CD14-positive monocyte (primary cell): ENCODE data around the gene PRRX2. TPM values are rescaled to one million over a fixed set of nuclear protein-coding genes. Genes with fewer than 3 reads are reported as not detected.

Experiments
- DNase-seq, 3 donors: peaks; one replicate each; pipeline ENCODE4 v3.0.0-alpha.2; 2011 to 2022
- H2AFZ ChIP-seq: 2 replicates; pipeline ENCODE4 v1.6.0; 2012; ENCODE audit warnings: mild to moderate bottlenecking, low read depth, low read length, inconsistent platforms; ENCODE audit not compliant: insufficient read depth, poor library complexity, severe bottlenecking
- H3K27ac ChIP-seq, 2 donors: 1 replicate in 1 of 2; 2 replicates in 1 of 2; pipeline ENCODE4 v1.5.1; 2012 to 2013; ENCODE audit warnings: low read length in 2 of 2, control low read depth in 1 of 2, inconsistent platforms in 1 of 2, low read depth in 1 of 2, mild to moderate bottlenecking in 1 of 2
- H3K27me3 ChIP-seq, 2 donors: one replicate each; pipeline versions ENCODE4 v1.6.0 to v1.6.1; 2011 to 2013; ENCODE audit warnings: low read length in 2 of 2; ENCODE audit not compliant: control insufficient read depth in 2 of 2, insufficient read depth in 2 of 2
- H3K36me3 ChIP-seq, 2 donors: replicated peaks in 1 of 2; 1 replicate in 1 of 2; 2 replicates in 1 of 2; pipeline versions ENCODE4 v1.5.1 to v1.6.1; 2012 to 2013; ENCODE audit warnings: low read length in 2 of 2, control low read depth in 1 of 2, inconsistent platforms in 1 of 2, mild to moderate bottlenecking in 1 of 2; ENCODE audit not compliant: insufficient read depth in 2 of 2, control insufficient read depth in 1 of 2
- H3K4me1 ChIP-seq, 2 donors: 1 replicate in 1 of 2; 2 replicates in 1 of 2; pipeline versions ENCODE4 v1.5.1 to v1.6.1; 2012 to 2013; ENCODE audit warnings: low read length in 2 of 2, control low read depth in 1 of 2, inconsistent platforms in 1 of 2, mild to moderate bottlenecking in 1 of 2, moderate library complexity in 1 of 2; ENCODE audit not compliant: insufficient read depth in 2 of 2, control insufficient read depth in 1 of 2
- H3K4me2 ChIP-seq: replicated peaks from 2 replicates; pipeline ENCODE3; 2012; ENCODE audit warnings: low read length, moderate library complexity, mild to moderate bottlenecking; ENCODE audit not compliant: poor library complexity, severe bottlenecking; ENCODE audit errors: extremely low read depth
- H3K4me3 ChIP-seq, 3 experiments: fragments of 200-600 bp in 1 of 3; sonication (generic) in 1 of 3; replicated peaks in 1 of 3; 1 replicate in 2 of 3; 2 replicates in 1 of 3; pipeline ENCODE4 v1.5.1; 2011 to 2013; ENCODE audit warnings: low read length in 3 of 3, mild to moderate bottlenecking in 3 of 3, control low read depth in 2 of 3, low read depth in 2 of 3, inconsistent platforms in 1 of 3, moderate library complexity in 1 of 3
- H3K79me2 ChIP-seq: 2 replicates; pipeline ENCODE4 v1.6.0; 2012; ENCODE audit warnings: mild to moderate bottlenecking, control low read depth, inconsistent platforms, low read length, moderate library complexity; ENCODE audit not compliant: insufficient read depth
- H3K9ac ChIP-seq: 2 replicates; pipeline ENCODE4 v1.6.0; 2017; ENCODE audit warnings: low read length, mild to moderate bottlenecking; ENCODE audit not compliant: insufficient read depth, poor library complexity, severe bottlenecking
- H3K9me3 ChIP-seq, 2 donors: replicated peaks in 1 of 2; 1 replicate in 1 of 2; 2 replicates in 1 of 2; pipeline versions ENCODE4 v1.5.1 to v1.6.1; 2012 to 2013; ENCODE audit warnings: low read length in 2 of 2, control low read depth in 1 of 2; ENCODE audit not compliant: control insufficient read depth in 1 of 2, insufficient read depth in 1 of 2
- H4K20me1 ChIP-seq: 2 replicates; pipeline ENCODE4 v1.6.0; 2012; ENCODE audit warnings: mild to moderate bottlenecking, low read length, control low read depth, moderate library complexity; ENCODE audit not compliant: insufficient read depth
- H3K27ac Mint-ChIP-seq, 7 donors: one replicate each; pipeline ENCODE4 v1.8.0; 2020; ENCODE audit warnings: mild to moderate bottlenecking in 7 of 7, mixed read lengths in 7 of 7, moderate library complexity in 6 of 7, inconsistent platforms in 2 of 7
- H3K27me3 Mint-ChIP-seq, 3 donors: one replicate each; pipeline ENCODE4 v1.8.0; 2021 to 2022; ENCODE audit warnings: low read depth in 3 of 3, mild to moderate bottlenecking in 3 of 3, mixed read lengths in 3 of 3, moderate library complexity in 3 of 3, inconsistent platforms in 1 of 3
- H3K36me3 Mint-ChIP-seq, 2 donors: one replicate each; pipeline ENCODE4 v1.8.0; 2020; ENCODE audit warnings: mixed read lengths in 2 of 2, inconsistent platforms in 1 of 2, mild to moderate bottlenecking in 1 of 2
- H3K4me1 Mint-ChIP-seq: one replicate; pipeline ENCODE4 v1.8.0; 2020; ENCODE audit warnings: mild to moderate bottlenecking, mixed read lengths
- H3K4me3 Mint-ChIP-seq, 2 donors: one replicate each; pipeline ENCODE4 v1.8.0; 2020; ENCODE audit warnings: mild to moderate bottlenecking in 2 of 2, mixed read lengths in 2 of 2, moderate library complexity in 1 of 2
- H3K9me3 Mint-ChIP-seq, 7 donors: one replicate each; pipeline ENCODE4 v1.8.0; 2020 to 2022; ENCODE audit warnings: mixed read lengths in 7 of 7, mild to moderate bottlenecking in 6 of 7, moderate library complexity in 6 of 7, inconsistent platforms in 2 of 7
- CTCF ChIP-seq: fragments of 200-600 bp; IDR thresholded peaks from one replicate; pipeline ENCODE4 v1.8.0; 2022; ENCODE audit warnings: antibody characterized with exemption, mild to moderate bottlenecking
- WGBS: methylation state at CpG from one replicate; pipeline ENCODE4 v1.1.5; 2013; ENCODE audit warnings: missing lambda C conversion rate; ENCODE audit not compliant: insufficient coverage; 5-methylcytosine and 5-hydroxymethylcytosine counted together
- intact Hi-C, 2 donors: fragments of 100-400 bp; cut with micrococcal nuclease; formaldehyde crosslinking; loops; one replicate each; pipeline versions ENCODE4 v1.15.0 to v1.15.1; 2023
- polyA plus RNA-seq, 3 donors: library from polyadenylated mRNA; depleted of rRNA in 1 of 3; unstranded in 2 of 3; stranded (reverse) in 1 of 3; fragments of 300-500 nt in 2 of 3; fragments of >200 nt in 1 of 3; fragmentation: Illumina TruSeq in 2 of 3; gene quantifications; 1 replicate in 2 of 3; 2 replicates in 1 of 3; pipeline ENCODE4 v1.2.3, GENCODE V29; 2012 to 2021

PRRX2 gene
- polyA plus RNA-seq, 3 donors = not detected

- intact Hi-C loops = no loop called here
- Histone ChIP-seq H3K9me3 (no peaks in the 10 kb centered on the region), H3K4me3 (no peak overlapping the region), H3K9ac (no peak overlapping the region), H3K79me2 (no peaks in the 10 kb centered on the region), H3K4me1 (no peaks in the 10 kb centered on the region), H3K27me3 (no peaks in the 10 kb centered on the region), H3K27ac (no peak overlapping the region), H3K4me2 (no peak overlapping the region), H2AFZ (no peak overlapping the region), H3K36me3 (no peaks in the 10 kb centered on the region), H4K20me1 (no peaks in the 10 kb centered on the region)
- H3K27ac Mint-ChIP-seq = no peak overlapping the region
- no peak for DNase-seq
- 83% methylated on average over 9 of the region's 9 CpGs for WGBS
- H3K4me1 Mint-ChIP-seq = no peaks in the 10 kb centered on the region
- peaks cover 0 to 3% (median 0%) of the 10 kb centered on the region in 7 donors for H3K9me3 Mint-ChIP-seq
- no peak for TF ChIP-seq CTCF
- no peak overlapping the region for H3K4me3 Mint-ChIP-seq
- H3K27me3 Mint-ChIP-seq = peaks cover 6 to 18% (median 14%) of the 10 kb centered on the region in 3 donors
- no peaks in the 10 kb centered on the region for H3K36me3 Mint-ChIP-seq
These were observed 13.4 kb downstream of the PRRX2 start for GRCh38 chr9:129678844-129679243.

- Histone ChIP-seq H3K27me3 (no peaks in the 10 kb centered on the region), H3K36me3 (no peaks in the 10 kb centered on the region), H3K4me1 (no peaks in the 10 kb centered on the region), H4K20me1 (no peaks in the 10 kb centered on the region), H3K79me2 (no peaks in the 10 kb centered on the region), H3K27ac (no peak overlapping the region), H3K4me2 (no peak overlapping the region), H3K9ac (no peak overlapping the region), H3K4me3 (no peak overlapping the region), H2AFZ (no peak overlapping the region), H3K9me3 (no peaks in the 10 kb centered on the region)
- no peaks in the 10 kb centered on the region for H3K36me3 Mint-ChIP-seq
- H3K9me3 Mint-ChIP-seq = peaks cover 0 to 3% (median 0%) of the 10 kb centered on the region in 7 donors
- WGBS = 77% methylated on average over 8 of the region's 9 CpGs
- DNase-seq = no peak
- no peak overlapping the region for H3K27ac Mint-ChIP-seq
- intact Hi-C loops = no loop called here
- peaks cover 6 to 18% (median 14%) of the 10 kb centered on the region in 3 donors for H3K27me3 Mint-ChIP-seq
- no peak overlapping the region for H3K4me3 Mint-ChIP-seq
- no peaks in the 10 kb centered on the region for H3K4me1 Mint-ChIP-seq
- TF ChIP-seq CTCF = no peak
These were observed 14.1 kb downstream of the PRRX2 start for GRCh38 chr9:129679537-129679936.
